Activated T-helper 17 cell treated with anti-CD3 and anti-CD28 coated beads, Interleukin-2, amount 50 U/mL, for 72 hours (primary cell): ENCODE results near the gene APOM. TPM values are rescaled to one million over a fixed set of nuclear protein-coding genes. Genes with fewer than 3 reads are reported as not detected.

ENCODE experiments used
- total RNA-seq, 2 donors: library from RNA; stranded (reverse); gene quantifications; one replicate each; pipeline ENCODE4 v1.2.3, GENCODE V29; 2022

APOM gene
- total RNA-seq, 2 donors from 2014 or later: 0.76 to 1.3 TPM

Other genes starting within 250 kb of the APOM start
- 10 to 100 TPM; 25.8 to 34.3 TPM for gene MICB, start 157.7 kb upstream of the APOM start, total RNA-seq
- not detected for gene MCCD1, start 126.9 kb upstream of the APOM start, total RNA-seq
- 100 to 1,000 TPM; 558 to 568 TPM for gene DDX39B, start 113.9 kb upstream of the APOM start, total RNA-seq
- gene ATP6V1G2, start 109.3 kb upstream of the APOM start, total RNA-seq: 1 to 10 TPM; 2.1 to 2.4 TPM
- gene NFKBIL1, start 108.3 kb upstream of the APOM start, total RNA-seq: 10 to 100 TPM; 14.1 to 29.8 TPM
- 100 to 1,000 TPM; 163 to 567 TPM for gene LTA, start 83.6 kb upstream of the APOM start, total RNA-seq
- 100 to 1,000 TPM in 1 of 2 donors, 10 to 100 TPM in 1; 69.5 to 199 TPM for gene TNF, start 80.3 kb upstream of the APOM start, total RNA-seq
- 100 to 1,000 TPM; 269 to 395 TPM for gene LTB, start 73.5 kb upstream of the APOM start, total RNA-seq
- gene LST1, start 69.6 kb upstream of the APOM start, total RNA-seq: 10 to 100 TPM in 1 of 2 donors, 1 to 10 TPM in 1; 8.1 to 28.7 TPM
- 10 to 100 TPM; 25.4 to 28.6 TPM for gene NCR3, start 62.9 kb upstream of the APOM start, total RNA-seq
- 10 to 100 TPM in 1 of 2 donors, 1 to 10 TPM in 1; 9.1 to 15.5 TPM for gene AIF1, start 40.7 kb upstream of the APOM start, total RNA-seq
- 100 to 1,000 TPM; 226 to 237 TPM for gene PRRC2A, start 35.2 kb upstream of the APOM start, total RNA-seq
- 100 to 1,000 TPM; 298 to 383 TPM for gene BAG6, start 3.2 kb upstream of the APOM start, total RNA-seq
- 10 to 100 TPM; 16.2 to 21.0 TPM for gene C6orf47, start 4.9 kb downstream of the APOM start, total RNA-seq
- gene GPANK1, start 9.1 kb downstream of the APOM start, total RNA-seq: 10 to 100 TPM; 30.1 to 39.0 TPM
- 100 to 1,000 TPM; 204 to 245 TPM for gene CSNK2B, start 10.2 kb downstream of the APOM start, total RNA-seq
- 10 to 100 TPM; 25.3 to 28.1 TPM for gene LY6G5B, start 14.1 kb downstream of the APOM start, total RNA-seq
- gene LY6G5C, start 25.2 kb downstream of the APOM start, total RNA-seq: 1 to 10 TPM; 2.2 to 5.0 TPM
- 10 to 100 TPM; 31.4 to 31.7 TPM for gene ABHD16A, start 47.4 kb downstream of the APOM start, total RNA-seq
- gene LY6G6F, start 51.0 kb downstream of the APOM start, total RNA-seq: not detected
- gene LY6G6D, start 59.5 kb downstream of the APOM start, total RNA-seq: not detected
- under 1 TPM in 1 of 2 donors, not detected in 1; 0.64 TPM for gene LY6G6C, start 65.9 kb downstream of the APOM start, total RNA-seq
- not detected for gene MPIG6B, start 67.5 kb downstream of the APOM start, total RNA-seq
- gene DDAH2, start 73.4 kb downstream of the APOM start, total RNA-seq: 10 to 100 TPM in 1 of 2 donors, 1 to 10 TPM in 1; 9.4 to 23.8 TPM
- 100 to 1,000 TPM; 406 to 482 TPM for gene CLIC1, start 80.6 kb downstream of the APOM start, total RNA-seq
- gene MSH5, start 84.1 kb downstream of the APOM start, total RNA-seq: 10 to 100 TPM; 78.9 to 82.6 TPM
- 10 to 100 TPM; 12.1 to 18.9 TPM for gene SAPCD1, start 106.8 kb downstream of the APOM start, total RNA-seq
- 1 to 10 TPM; 2.9 to 4.2 TPM for gene VWA7, start 121.4 kb downstream of the APOM start, total RNA-seq
- gene VARS1, start 139.9 kb downstream of the APOM start, total RNA-seq: 100 to 1,000 TPM in 1 of 2 donors, 10 to 100 TPM in 1; 75.3 to 134 TPM
- gene LSM2, start 151.1 kb downstream of the APOM start, total RNA-seq: 100 to 1,000 TPM in 1 of 2 donors, 10 to 100 TPM in 1; 92.5 to 139 TPM
- 1 to 10 TPM; 2.7 to 2.9 TPM for gene HSPA1L, start 159.4 kb downstream of the APOM start, total RNA-seq
- gene HSPA1A, start 159.6 kb downstream of the APOM start, total RNA-seq: 100 to 1,000 TPM; 124 to 189 TPM
- 100 to 1,000 TPM in 1 of 2 donors, 10 to 100 TPM in 1; 78.4 to 118 TPM for gene HSPA1B, start 171.8 kb downstream of the APOM start, total RNA-seq
- gene NEU1, start 206.9 kb downstream of the APOM start, total RNA-seq: 10 to 100 TPM; 19.3 to 22.3 TPM
- under 1 TPM in 1 of 2 donors, not detected in 1; 0.39 TPM for gene SLC44A4, start 223.1 kb downstream of the APOM start, total RNA-seq
- gene EHMT2, start 241.8 kb downstream of the APOM start, total RNA-seq: 10 to 100 TPM; 41.2 to 55.3 TPM
- 1 to 10 TPM; 1.6 to 3.0 TPM for gene ZBTB12, start 246.2 kb downstream of the APOM start, total RNA-seq